ENCODE data around the gene ZNF808. TPM values are rescaled to one million over a fixed set of nuclear protein-coding genes. Genes with fewer than 3 reads are reported as not detected.
A peak's percentile ranks its signal among the peaks of the same experiment; 100 is the strongest.
"Not testable (repeated sequence)": the region's sequence is repeated elsewhere in the genome, so short reads cannot be mapped to it uniquely, and the experiment has no call there.

Gene ZNF808
- total RNA-seq, 4 donors from 2014 or later: 3.4 to 12.9 (median 7.9) TPM

DNA sequence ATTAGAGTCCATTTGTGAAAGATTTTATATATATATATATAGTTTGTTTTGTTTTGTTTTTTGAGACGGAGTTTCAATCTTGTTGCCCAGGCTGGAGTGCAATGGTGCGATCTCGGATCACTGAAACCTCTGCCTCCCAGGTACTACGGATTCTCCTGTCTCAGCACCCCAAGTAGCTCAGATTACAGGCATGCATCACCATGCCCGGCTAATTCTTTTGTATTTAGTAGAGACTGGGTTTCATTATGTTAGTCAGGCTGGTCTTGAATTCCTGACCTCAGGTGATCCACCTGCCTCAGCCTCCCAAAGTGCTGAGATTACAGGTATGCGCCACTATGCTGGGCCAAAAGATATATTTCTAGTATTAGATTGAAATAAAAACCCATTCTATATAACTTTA, 38.7 kb downstream of the ZNF808 start:
- Histone ChIP-seq H3K27ac (no peak overlapping the region), H3K36me3 (peaks cover 0 to 19% of the 10 kb centered on the region in 2 donors), H3K4me3 (no peak overlapping the region), H3K27me3 (no peaks in the 10 kb centered on the region), H3K9me3 (peaks cover 0 to 7% (median 0%) of the 10 kb centered on the region in 3 donors), H3K4me1 (peaks cover 5 to 6% of the 10 kb centered on the region in 2 donors)
- TF ChIP-seq, protein P1, sequence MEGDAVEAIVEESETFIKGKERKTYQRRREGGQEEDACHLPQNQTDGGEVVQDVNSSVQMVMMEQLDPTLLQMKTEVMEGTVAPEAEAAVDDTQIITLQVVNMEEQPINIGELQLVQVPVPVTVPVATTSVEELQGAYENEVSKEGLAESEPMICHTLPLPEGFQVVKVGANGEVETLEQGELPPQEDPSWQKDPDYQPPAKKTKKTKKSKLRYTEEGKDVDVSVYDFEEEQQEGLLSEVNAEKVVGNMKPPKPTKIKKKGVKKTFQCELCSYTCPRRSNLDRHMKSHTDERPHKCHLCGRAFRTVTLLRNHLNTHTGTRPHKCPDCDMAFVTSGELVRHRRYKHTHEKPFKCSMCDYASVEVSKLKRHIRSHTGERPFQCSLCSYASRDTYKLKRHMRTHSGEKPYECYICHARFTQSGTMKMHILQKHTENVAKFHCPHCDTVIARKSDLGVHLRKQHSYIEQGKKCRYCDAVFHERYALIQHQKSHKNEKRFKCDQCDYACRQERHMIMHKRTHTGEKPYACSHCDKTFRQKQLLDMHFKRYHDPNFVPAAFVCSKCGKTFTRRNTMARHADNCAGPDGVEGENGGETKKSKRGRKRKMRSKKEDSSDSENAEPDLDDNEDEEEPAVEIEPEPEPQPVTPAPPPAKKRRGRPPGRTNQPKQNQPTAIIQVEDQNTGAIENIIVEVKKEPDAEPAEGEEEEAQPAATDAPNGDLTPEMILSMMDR (IDR thresholded peaks at IDR 0.05 in 4 of 5, conservative IDR thresholded peaks at IDR 0.05 in 1 of 5): no peak
- TF ChIP-seq POLR2A (IDR thresholded peaks at IDR 0.05): no peak
- DNase-seq (no peak), ATAC-seq (no peak)
- in situ Hi-C loops (cut with MboI; ENCODE audit: low sequenced_read_pairs in 4 of 4): loop anchor here in 1 of 4 donors (5.0 kb wide), 1 partner anchor 39 kb away; the partner anchor contains the start of gene ZNF808
- intact Hi-C loops (cut with DNase I; ENCODE audit: low total_unique reads): no loop called here

DNA sequence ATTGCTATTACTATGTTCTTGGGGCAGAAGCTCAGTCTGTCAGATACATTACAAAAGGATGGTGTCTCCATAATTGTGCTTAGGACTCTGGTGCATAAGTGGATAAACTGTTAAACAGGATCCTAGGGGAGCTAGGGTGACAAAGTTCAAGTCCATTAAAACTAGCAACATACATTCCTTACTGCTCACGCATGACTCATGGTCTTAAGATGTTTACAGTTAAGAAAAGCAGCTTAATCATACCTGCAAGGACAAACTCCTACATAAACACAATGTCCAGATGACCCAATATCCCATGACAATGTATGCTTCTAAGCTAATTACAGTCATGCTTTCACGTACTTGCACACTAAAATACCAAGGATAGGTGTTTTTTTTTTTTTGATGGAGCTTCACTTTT, 39.1 kb downstream of the ZNF808 start:
- DNase-seq (no peak), ATAC-seq (no peak)
- peaks cover 0 to 19% of the 10 kb centered on the region in 2 donors for H3K36me3 ChIP-seq
- in situ Hi-C loops (cut with MboI; ENCODE audit: low sequenced_read_pairs in 4 of 4): loop anchor here in 1 of 4 donors (5.0 kb wide), 1 partner anchor 39 kb away; the partner anchor contains the start of gene ZNF808
- H3K4me3 ChIP-seq: no peak overlapping the region
- H3K4me1 ChIP-seq: peaks cover 6 to 8% of the 10 kb centered on the region in 2 donors
- H3K27me3 ChIP-seq: no peaks in the 10 kb centered on the region
- H3K27ac ChIP-seq: no peak overlapping the region
- intact Hi-C loops (cut with DNase I; ENCODE audit: low total_unique reads): no loop called here
- TF ChIP-seq, protein P1 (IDR thresholded peaks at IDR 0.05 in 4 of 5, conservative IDR thresholded peaks at IDR 0.05 in 1 of 5): no peak
- no peak for TF ChIP-seq POLR2A (IDR thresholded peaks at IDR 0.05)
- H3K9me3 ChIP-seq: peaks cover 0 to 7% (median 0%) of the 10 kb centered on the region in 3 donors

DNA sequence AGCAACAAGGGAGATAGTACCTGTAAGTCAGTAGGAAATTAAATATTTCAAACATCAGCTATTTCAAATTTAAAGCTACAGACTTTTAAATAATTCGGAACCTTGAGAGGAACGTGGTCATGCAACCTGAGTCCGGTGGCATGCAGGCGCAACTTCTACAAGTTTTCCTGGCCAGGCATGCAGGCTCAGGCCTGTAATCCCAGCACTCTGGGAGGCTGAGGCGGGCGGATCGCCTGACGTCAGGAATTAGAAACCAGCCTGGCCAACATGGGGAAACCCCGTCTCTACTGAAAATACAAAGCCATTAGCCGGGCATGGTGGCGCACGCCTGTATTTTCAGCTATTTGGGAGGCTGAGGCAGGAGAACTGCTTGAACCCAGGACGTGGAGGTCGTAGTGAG, 40.5 kb downstream of the ZNF808 start:
- Histone ChIP-seq H3K36me3 (peaks cover 0 to 27% of the 10 kb centered on the region in 2 donors), H3K9me3 (no peaks in the 10 kb centered on the region), H3K4me1 (peaks cover 6 to 8% of the 10 kb centered on the region in 2 donors), H3K27me3 (no peaks in the 10 kb centered on the region), H3K27ac (no peak overlapping the region), H3K4me3 (no peak overlapping the region)
- intact Hi-C loops (cut with DNase I; ENCODE audit: low total_unique reads) (no loop called here), in situ Hi-C loops (cut with MboI; ENCODE audit: low sequenced_read_pairs in 4 of 4) (loop anchor here in 1 of 4 donors (5.0 kb wide), 1 partner anchor 41 kb away; the partner anchor contains the start of gene ZNF808)
- ATAC-seq (no peak), DNase-seq (no peak)
- TF ChIP-seq, protein P1 (IDR thresholded peaks at IDR 0.05 in 4 of 5, conservative IDR thresholded peaks at IDR 0.05 in 1 of 5): no peak
- TF ChIP-seq POLR2A (IDR thresholded peaks at IDR 0.05): no peak

DNA sequence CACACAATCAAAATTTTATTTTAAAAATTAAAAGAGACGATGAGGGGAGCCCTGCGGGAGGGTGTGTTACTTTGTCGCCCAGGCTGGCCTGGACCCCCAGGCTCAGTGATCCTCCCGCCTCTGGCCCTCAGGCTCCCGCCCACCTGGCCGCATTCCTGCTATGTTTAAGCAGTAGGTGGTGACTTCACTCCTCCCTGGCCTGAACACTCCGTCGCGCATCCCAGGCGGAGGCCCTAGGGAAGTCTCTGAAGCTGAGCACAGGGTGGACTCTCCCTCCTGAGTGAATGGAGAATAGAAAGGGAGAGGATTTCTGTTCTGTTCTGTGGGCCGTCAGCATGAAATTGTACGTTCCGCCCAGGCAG, 42.2 kb downstream of the ZNF808 start:
- DNase-seq; intact Hi-C loops (cut with DNase I; ENCODE audit: low total_unique reads); H3K9me3 ChIP-seq; H3K4me1 ChIP-seq; H3K27me3 ChIP-seq: not testable (repeated sequence)
- ATAC-seq: peak; percentile 7 to 9
- Histone ChIP-seq H3K27ac (peak overlapping the region; percentile 70 to 83 (median 79)), H3K36me3 (peaks cover 0 to 24% of the 10 kb centered on the region in 2 donors), H3K4me3 (peak overlapping the region; percentile 66 to 98 (median 80))
- in situ Hi-C loops (cut with MboI; ENCODE audit: low sequenced_read_pairs in 4 of 4): loop anchor here in 1 of 4 donors (5.0 kb wide), 1 partner anchor 42 kb away; the partner anchor contains the start of gene ZNF808

DNA sequence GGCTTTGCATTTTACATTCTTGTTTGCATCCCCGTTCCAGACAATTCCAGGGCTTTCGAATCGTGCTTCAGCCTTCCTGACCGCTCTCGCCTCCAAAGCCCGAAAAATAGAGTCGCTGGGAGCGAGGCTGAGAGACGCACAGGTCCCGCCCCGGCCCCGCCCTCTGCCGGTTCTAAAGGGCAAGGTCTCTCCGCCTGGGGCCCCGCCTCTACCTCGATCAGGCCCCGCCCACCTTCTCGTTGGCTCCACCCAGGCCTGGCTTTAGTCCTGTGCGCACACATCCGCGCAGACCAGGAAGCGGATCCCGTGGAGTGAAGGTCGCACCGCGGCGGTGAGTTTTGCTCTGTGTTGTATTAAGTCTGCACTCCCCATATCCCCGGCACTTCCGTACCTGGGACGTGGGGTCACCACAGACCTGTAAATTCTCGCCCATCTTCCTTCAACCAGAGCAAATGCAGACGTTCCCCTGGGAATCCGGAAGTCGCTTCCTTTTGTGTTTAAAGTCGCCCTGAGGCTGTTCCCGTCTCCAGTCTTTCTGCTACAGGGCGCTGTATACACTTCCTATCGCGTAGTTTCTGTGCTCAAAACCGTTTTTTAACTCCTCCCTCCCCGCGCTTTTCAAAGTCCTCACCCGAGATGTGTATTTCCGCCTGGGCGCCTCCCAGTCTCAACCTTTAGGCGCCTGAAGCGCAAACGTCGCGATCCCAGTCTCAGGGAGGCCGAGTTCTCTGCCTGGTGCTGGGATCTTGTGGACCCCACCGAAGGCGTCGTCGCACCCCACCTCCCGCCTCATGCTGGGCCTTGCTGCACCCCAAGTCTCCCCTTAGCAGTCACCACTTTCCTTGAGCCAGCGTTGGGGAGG, 42.8 kb downstream of the ZNF808 start, which contains the start of gene ZNF701:
ZNF701 (plus strand) TSS at position 288 of the 862 bp plus-strand sequence. CDS start 3,861 bp downstream, outside the sequence.
- no peaks in the 10 kb centered on the region for H3K9me3 ChIP-seq
- TF ChIP-seq POLR2A (IDR thresholded peaks at IDR 0.05): peak; percentile 85 to 86
- TF ChIP-seq, protein P1 (IDR thresholded peaks at IDR 0.05 in 4 of 5, conservative IDR thresholded peaks at IDR 0.05 in 1 of 5): peak in 4 of 5 experiments; percentile 43 to 60 (median 48)
- H3K36me3 ChIP-seq: peaks cover 0 to 25% of the 10 kb centered on the region in 2 donors
- DNase-seq: peak; percentile 88 to 91
- peak within 1 kb of the TSS; percentile 70 to 83 (median 79) for H3K27ac ChIP-seq
- peaks cover 6 to 8% of the 10 kb centered on the region in 2 donors for H3K4me1 ChIP-seq
- H3K4me3 ChIP-seq: peak within 1 kb of the TSS; percentile 66 to 98 (median 80)
- ATAC-seq: peak; percentile 99
- intact Hi-C loops (cut with DNase I; ENCODE audit: low total_unique reads): loop anchor here (1.0 to 2.0 kb wide), 3 partner anchors 31 to 43 kb away; partner anchors contain the start of gene ZNF808
- no peaks in the 10 kb centered on the region for H3K27me3 ChIP-seq
- in situ Hi-C loops (cut with MboI; ENCODE audit: low sequenced_read_pairs in 4 of 4): loop anchor here in 2 of 4 donors (5.0 kb wide), 1 partner anchor 43 kb away; the partner anchor contains the start of gene ZNF808 (in 2 of the 2)
